Activated CD4-positive, alpha-beta T cell treated with anti-CD3 and anti-CD28 coated beads for 4 hours (primary cell): ENCODE results near the gene CYB5R3.
"Not testable (repeated sequence)": the region's sequence is repeated elsewhere in the genome, so short reads cannot be mapped to it uniquely, and the experiment has no call there.

Source experiments
- DNase-seq, 2 donors: peaks; one replicate each; pipeline ENCODE4 v3.0.0-alpha.2; 2020

The CYB5R3 gene

GRCh38 chr22:42596336-42596735 is 52.9 kb downstream of the CYB5R3 start:
- DNase-seq = no peak

- DNase-seq = no peak
These were observed 53.8 kb downstream of the CYB5R3 start for GRCh38 chr22:42595434-42595833.

- DNase-seq = no peak
These were observed 57.2 kb downstream of the CYB5R3 start for GRCh38 chr22:42591987-42592386.

GRCh38 chr22:42587588-42588175 is 61.5 kb downstream of the CYB5R3 start:
- DNase-seq = no peak

- DNase-seq = no peak
These were observed 62.8 kb downstream of the CYB5R3 start for GRCh38 chr22:42586381-42586780.

GRCh38 chr22:42585096-42585495 is 64.1 kb downstream of the CYB5R3 start:
- no peak for DNase-seq

- DNase-seq = no peak
These were observed 64.7 kb downstream of the CYB5R3 start for GRCh38 chr22:42584364-42584940.

GRCh38 chr22:42582987-42583386 is 66.2 kb downstream of the CYB5R3 start:
- DNase-seq = no peak

GRCh38 chr22:42581762-42582716 is 67.2 kb downstream of the CYB5R3 start:
- peak; percentile 83 to 86 for DNase-seq

GRCh38 chr22:42581194-42581761 is 67.9 kb downstream of the CYB5R3 start:
- DNase-seq = not testable (repeated sequence)

GRCh38 chr22:42580040-42580439 is 69.2 kb downstream of the CYB5R3 start:
- DNase-seq = not testable (repeated sequence)

- no peak for DNase-seq
These were observed 71.5 kb downstream of the CYB5R3 start for GRCh38 chr22:42577623-42578240.

GRCh38 chr22:42577141-42577540 is 72.1 kb downstream of the CYB5R3 start:
- not testable (repeated sequence) for DNase-seq

- DNase-seq = not testable (repeated sequence)
These were observed 73.1 kb downstream of the CYB5R3 start for GRCh38 chr22:42575996-42576574.

- not testable (repeated sequence) for DNase-seq
These were observed 74.7 kb downstream of the CYB5R3 start for GRCh38 chr22:42574468-42574867.

GRCh38 chr22:42574046-42574445 is 75.1 kb downstream of the CYB5R3 start:
- DNase-seq = not testable (repeated sequence)

- not testable (repeated sequence) for DNase-seq
These were observed 78.1 kb downstream of the CYB5R3 start for GRCh38 chr22:42571068-42571467.

GRCh38 chr22:42570580-42570979 is 78.6 kb downstream of the CYB5R3 start:
- not testable (repeated sequence) for DNase-seq

GRCh38 chr22:42567950-42568349 is 81.2 kb downstream of the CYB5R3 start:
- not testable (repeated sequence) for DNase-seq
